GM18520 (cell line): Measurements from ENCODE around the gene GPER1.

ENCODE experiments used
- ATAC-seq: cut with Tn5 transposase; IDR thresholded peaks from one replicate; pipeline ENCODE4 v1.9.1; 2021; ENCODE audit not compliant: unreplicated experiment

The GPER1 gene

DNA sequence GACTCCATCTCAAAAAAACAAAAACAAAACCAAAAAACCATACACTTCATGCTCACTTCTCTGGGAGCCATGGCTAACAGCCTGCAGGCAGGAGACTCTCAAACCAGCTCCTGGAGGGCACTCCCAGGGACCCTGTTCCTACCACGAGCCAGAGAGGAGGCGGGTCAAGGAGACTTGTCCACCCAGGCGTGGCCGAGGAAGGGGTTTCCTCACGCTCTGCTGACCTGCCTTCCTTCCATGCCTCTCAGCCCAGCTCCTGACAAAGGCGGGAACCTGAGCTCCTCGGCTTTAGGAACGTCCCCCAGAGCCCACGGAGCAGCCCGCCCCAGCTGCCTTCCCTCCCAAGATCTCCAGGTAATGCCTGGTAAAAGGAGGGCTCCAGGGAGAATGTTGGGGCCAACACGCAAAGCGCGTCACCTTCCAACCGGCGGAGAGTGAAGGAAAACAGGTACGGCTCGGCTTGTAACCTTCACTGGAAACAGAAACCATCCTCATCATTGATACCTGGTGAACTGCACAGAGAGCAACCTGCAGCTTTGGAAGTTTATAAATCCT is 34.0 kb upstream of the GPER1 start:
- no peak for ATAC-seq

DNA sequence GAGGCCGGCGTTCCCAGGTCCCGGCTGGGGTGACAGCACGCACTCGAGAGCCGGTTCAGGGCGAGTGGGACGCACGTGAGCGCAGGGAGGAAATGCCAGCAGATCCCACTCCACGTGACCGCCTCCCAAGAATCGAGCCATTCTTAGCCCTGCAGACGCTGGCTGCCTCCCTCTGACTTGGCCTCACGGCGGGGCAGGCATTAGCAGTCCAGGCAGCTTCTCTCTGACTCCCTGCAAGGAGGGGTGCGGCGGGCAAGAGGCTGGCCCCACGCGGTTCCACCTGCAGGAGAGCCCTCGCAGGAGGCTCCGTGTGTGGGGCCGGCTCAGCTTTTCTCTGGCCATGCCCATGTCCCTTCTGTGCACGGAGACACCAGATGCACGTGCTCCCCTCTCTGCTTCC is 33.5 kb upstream of the GPER1 start:
- no peak for ATAC-seq

DNA sequence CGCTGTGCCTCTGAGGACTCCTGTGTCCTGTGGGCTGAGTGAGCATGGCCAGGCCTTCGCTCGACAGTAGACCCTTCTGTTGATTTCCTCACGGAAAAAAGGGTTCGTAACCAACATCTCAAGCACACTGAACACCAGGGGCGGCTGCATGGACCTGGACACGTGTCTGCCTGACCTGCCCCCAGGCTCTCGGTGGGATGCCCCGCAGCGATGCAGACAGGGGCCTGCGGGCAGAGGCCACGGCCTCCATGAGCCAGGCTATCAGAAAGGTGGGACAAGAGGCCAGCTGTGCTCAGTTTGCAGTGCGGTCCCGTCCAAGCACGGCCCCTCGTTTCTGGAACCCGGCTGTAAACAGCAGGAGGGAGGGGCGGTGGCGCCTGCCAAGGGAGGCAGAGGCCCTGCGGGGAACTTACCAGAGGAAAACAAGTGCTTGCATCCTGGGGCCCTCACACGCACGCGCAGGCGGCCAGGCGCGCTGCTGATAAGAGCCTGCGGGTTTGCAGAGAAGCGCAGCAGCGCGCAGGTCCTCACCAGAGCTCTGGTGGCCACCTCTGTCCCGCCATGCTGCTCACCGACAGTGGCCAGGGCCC is 33.0 kb upstream of the GPER1 start:
- ATAC-seq = no peak

DNA sequence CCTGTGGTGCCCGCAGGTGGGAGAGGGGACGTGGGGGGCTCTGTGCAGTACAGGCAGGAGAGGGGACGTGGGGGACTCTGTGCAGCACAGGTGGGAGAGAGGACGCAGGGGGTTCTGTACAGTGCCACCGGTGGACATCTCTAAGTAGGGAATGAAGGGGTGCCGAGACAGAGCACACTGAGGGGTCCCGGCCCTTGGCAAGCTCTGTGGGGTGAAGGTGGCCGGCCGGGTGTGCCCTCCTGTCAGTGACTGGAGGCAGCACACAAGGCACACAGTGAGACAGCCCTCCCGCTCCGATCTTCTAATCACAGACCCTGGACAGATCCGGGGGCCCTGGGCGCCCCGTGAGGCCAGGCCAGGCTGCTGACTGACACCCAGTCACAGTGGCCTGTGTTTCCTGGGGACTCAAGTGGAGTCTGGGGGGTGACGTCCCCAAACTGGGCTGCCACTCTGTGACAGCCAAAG is 32.4 kb upstream of the GPER1 start:
- ATAC-seq = no peak

DNA sequence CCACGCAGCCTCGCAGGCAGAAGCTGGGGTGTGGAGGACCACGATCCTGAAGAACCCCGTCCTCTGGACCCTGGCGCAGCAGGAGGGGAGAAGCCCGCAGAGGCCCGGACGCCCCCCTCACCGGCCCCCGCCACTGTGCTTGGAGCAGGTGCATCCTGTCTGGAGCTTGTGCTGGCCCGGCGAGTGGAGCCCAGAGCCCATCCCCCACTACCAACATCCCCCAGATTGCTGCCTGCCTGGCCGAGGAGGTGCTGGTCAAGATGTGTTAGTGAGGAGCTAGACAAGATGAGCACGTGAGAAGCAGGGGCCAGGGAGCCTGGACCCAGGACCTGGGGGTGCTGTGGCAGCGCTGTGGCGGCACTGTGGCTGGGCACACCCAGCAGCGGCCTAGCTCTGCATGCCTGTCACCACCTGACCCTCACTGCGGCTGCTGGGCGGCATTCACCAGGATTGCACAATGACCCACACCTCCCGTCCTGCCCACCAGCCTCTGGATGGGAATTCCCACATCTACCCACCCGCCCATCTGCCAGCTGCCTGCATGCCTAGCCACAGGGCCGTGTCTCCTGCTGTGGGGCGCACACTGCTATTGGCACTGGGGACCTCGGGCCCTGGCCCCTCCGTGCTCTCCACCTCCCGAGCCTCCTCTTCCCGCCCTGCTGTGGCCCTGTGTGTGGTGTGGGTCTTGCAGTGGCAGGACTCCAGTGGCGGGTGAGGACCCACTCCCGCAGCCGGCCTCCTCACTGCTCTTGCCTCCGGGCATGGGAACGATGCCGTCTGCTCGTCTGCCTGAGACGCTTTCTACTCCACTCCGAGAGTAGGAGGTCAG is 31.7 kb upstream of the GPER1 start:
- ATAC-seq = no peak

DNA sequence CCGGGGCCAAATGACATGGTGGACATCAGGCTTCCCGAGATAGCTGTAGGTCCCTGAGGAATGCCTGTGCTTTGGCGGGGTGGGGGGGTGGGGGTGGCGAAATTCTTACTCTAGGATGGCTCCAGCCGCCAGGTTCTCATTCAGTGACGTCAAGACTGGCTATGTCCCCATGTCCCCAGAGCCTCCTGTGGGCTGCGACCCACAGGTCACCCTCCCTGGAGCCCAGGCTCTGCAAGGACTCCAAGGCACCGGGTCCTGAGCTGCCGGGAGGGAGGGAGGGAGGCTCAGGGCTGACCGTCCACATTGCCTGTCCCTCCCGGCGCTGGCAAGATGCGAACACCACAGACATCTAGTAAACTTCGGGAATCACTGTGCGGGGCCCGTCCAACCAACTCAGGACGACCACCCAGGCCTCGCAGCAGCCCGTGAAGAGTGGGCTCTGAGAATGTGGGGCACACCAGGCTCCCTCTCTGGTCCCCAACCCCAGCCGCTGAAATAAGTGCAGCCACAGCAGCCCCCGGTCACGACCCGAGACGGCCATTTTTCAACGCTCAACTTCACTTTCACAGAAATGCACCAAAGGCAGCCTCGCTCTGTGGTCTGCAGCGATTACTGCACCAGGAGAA is 31.0 kb upstream of the GPER1 start:
- ATAC-seq = no peak

DNA sequence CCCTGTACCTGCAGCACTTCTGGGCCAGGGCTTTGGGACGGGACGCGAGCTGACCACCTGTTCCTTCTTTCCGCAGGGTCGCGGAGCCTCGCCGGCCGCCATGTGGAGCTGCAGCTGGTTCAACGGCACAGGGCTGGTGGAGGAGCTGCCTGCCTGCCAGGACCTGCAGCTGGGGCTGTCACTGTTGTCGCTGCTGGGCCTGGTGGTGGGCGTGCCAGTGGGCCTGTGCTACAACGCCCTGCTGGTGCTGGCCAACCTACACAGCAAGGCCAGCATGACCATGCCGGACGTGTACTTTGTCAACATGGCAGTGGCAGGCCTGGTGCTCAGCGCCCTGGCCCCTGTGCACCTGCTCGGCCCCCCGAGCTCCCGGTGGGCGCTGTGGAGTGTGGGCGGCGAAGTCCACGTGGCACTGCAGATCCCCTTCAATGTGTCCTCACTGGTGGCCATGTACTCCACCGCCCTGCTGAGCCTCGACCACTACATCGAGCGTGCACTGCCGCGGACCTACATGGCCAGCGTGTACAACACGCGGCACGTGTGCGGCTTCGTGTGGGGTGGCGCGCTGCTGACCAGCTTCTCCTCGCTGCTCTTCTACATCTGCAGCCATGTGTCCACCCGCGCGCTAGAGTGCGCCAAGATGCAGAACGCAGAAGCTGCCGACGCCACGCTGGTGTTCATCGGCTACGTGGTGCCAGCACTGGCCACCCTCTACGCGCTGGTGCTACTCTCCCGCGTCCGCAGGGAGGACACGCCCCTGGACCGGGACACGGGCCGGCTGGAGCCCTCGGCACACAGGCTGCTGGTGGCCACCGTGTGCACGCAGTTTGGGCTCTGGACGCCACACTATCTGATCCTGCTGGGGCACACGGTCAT is 30.3 kb upstream of the GPER1 start:
- no peak for ATAC-seq

DNA sequence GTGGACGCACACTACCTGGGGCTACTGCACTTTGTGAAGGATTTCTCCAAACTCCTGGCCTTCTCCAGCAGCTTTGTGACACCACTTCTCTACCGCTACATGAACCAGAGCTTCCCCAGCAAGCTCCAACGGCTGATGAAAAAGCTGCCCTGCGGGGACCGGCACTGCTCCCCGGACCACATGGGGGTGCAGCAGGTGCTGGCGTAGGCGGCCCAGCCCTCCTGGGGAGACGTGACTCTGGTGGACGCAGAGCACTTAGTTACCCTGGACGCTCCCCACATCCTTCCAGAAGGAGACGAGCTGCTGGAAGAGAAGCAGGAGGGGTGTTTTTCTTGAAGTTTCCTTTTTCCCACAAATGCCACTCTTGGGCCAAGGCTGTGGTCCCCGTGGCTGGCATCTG is 29.6 kb upstream of the GPER1 start:
- ATAC-seq = no peak

DNA sequence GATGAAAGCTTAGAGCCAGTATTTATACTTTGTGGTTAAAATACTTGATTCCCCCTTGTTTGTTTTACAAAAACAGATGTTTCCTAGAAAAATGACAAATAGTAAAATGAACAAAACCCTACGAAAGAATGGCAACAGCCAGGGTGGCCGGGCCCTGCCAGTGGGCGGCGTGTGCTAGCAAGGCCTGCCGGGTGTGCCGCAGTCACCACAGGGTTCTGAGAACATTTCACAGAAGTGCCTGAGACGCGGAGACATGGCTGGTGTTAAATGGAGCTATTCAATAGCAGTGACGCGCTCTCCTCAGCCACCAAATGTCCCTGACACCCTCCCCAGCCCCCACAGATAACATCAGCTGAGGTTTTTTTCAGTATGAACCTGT is 29.1 kb upstream of the GPER1 start:
- ATAC-seq = no peak

DNA sequence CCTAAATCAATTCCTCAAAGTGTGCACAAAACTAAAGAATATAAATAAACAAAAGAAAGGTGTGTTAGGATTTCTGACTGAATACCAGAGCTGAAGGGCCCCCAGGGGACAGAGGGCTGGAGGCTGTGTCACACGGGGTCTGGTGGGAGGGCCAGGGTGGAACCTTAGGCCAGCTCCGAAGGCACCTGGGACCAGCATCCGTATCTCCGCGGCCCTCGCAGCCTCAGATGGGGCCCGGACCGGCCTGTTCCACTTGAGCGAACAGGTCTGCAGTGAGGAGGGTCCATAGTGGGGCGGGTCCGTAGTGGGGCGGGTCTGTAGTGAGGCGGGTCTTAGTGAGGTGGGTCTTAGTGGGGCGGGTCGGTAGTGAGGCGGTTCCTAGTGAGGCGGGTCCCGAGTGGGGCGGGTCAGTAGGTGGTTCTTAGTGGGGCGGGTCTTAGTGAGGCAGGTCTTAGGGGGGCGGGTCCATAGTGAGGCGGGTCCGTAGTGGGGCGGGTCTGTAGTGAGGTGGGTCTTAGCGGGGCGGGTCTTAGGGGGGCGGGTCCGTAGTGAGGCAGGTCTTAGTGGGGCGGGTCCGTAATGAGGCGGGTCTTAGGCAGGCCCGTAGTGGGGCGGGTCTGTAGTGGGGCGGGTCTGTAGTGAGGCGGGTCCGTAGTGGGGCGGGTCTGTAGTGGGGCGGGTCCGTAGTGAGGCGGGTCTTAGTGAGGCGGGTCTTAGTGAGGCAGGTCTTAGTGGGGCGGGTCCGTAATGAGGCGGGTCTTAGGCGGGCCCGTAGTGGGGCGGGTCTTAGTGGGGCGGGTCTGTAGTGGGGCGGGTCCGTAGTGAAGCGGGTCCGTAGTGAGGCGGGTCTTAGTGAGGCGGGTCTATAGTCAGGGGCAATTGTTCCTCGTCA is 28.5 kb upstream of the GPER1 start:
- ATAC-seq = no peak

DNA sequence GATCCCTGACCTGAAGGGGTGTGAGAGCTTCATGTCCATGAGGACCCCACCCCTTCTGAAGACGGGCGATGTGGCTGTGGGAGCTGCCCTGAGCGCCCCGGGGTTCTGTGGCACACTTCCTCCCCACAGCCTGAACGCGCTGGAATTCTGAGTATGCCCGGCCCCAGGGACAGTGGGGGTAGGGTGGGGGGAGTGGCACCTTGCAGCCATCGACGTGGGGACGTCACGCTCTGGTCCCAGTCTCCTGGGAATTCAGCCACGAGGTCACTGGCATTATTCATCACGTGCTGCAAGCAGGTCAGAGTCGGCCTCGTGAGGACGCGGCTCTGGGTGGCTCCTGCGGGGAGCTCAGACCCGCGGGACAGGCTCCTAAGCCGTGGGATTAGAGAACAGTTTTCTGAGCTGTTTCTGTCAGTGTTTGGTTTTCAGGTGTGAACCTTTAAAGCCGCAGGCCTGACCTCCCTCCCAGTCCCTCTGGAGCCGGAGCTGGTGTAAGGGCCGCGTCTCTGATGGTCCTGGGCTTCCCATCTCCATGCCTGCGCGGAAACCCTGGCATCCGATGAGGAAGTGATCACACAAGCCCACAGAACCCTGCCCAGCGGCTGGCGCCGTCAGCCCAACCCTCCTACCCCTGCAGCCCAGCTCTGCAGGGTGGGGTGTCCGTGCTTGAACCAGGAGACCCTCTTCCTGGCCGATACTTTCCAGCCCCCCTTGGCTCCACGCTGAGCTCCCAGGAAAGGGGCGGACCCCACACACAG is 27.4 kb upstream of the GPER1 start:
- ATAC-seq = no peak

DNA sequence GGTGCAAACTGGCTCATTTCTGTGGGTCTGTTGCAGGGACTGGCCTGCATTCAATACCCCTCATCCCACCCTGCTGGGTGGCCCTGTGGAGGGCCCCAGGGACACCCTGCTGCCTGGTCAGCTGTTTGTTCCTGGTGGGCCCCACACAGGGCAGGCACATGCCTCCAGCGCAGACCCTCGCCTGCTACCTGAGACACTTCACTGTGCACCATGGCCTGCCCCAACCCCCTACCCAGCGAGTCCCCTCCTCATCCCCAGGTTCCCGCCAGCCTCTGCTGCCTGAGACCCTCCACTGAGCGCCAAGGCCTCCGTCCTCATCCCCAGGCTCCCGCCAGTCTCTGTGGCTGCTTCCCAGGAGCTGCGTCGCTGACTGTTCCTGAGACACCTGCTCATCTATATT is 26.7 kb upstream of the GPER1 start:
- no peak for ATAC-seq

DNA sequence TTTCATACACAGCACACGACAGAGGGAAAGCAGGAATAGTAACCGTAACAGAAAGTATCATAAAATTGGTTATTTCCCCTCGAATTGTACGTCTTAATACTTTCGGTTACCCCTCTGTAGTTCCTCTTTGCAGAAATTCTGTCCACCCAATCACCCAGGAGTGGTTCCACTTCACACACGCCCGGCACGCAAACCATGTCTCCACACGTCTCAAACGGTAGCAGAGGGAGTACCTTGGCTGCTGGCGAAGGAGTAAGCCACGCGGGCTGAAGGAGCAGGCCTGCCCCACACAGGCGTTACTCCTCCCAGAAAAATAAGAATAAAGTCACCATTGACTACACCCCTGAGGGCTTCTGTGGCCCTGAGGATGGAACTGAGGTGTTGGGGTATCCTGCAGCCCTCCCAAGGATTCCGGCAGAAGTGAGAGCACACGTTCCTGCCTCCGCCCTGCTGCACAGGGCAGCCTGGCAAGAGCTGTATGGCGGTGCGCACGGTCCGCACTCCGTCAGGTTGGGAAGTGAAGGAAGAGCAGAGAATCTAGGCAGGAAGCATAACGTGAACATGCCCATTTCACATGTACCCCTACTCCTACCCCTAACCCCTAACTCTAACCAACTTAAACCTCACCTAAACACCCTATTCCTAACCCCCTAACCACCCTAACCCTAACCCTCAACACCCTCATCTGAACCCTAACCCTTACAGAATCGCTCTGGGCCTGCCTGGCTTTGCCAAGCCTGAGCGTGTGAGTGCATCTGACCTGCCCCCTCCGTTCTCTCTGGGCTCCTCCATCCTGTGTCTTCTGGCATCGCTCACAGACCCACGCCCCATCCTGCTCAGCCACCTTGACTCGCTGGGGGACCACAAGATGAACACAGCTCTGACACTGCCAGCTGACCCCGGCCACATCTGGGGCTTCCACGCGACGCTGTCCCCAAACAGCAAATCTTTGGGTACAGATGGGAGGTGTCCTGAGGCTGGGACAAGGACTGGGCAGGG is 25.3 kb upstream of the GPER1 start:
- ATAC-seq = no peak

DNA sequence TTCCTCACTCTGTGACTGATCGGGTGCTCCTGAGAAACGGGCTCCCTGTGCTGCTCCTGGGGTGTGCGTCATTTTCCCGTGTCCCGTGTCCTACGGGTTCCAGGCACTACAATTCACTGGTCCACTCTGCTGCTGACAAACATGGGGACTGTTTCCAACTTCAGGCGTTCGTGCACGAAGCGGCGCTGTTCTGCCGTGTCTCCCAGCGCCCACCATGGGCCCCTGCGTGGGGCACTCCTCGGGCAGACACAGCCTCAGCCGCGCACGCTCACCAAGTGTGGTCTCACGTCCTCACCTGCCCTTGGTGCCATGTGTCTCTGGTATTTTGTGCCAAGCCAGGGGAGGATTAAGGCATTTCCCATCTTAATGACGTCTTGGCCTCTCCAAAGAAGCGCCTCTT is 24.6 kb upstream of the GPER1 start:
- no peak for ATAC-seq

DNA sequence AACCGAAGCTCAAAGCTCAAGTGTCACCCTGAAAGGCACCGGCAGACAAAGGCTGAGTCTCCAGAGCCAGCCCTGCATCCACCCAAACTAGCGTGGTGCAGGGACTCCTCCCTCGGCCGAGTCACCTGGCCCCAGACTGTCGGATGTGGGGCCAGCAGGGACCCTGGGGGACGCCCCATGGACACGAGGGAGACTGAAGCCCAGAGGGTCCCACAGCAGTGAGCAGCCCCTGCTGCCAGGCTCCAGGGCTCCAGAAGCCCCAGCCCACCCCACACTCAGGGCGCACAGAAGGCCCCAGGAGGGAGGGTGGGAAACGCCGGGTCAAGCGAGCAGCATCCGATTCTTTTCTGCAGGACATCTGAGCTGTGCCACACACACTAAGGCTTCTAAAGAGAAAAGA is 23.3 kb upstream of the GPER1 start:
- no peak for ATAC-seq

DNA sequence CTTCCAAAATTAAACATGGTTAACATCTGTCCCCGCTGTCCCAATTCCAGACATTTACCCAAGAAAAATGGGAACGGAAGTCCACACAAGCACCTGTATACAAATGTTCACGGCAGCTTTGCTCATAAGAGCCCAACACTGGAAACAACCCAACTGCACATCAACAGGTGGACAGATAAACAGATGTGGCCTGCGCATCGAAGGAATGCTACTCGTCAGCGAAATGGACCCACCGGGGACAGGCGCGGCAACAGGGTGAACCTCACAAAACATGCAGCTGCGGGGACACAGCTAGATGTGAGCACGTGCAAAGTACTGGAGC is 22.7 kb upstream of the GPER1 start:
- ATAC-seq = no peak

DNA sequence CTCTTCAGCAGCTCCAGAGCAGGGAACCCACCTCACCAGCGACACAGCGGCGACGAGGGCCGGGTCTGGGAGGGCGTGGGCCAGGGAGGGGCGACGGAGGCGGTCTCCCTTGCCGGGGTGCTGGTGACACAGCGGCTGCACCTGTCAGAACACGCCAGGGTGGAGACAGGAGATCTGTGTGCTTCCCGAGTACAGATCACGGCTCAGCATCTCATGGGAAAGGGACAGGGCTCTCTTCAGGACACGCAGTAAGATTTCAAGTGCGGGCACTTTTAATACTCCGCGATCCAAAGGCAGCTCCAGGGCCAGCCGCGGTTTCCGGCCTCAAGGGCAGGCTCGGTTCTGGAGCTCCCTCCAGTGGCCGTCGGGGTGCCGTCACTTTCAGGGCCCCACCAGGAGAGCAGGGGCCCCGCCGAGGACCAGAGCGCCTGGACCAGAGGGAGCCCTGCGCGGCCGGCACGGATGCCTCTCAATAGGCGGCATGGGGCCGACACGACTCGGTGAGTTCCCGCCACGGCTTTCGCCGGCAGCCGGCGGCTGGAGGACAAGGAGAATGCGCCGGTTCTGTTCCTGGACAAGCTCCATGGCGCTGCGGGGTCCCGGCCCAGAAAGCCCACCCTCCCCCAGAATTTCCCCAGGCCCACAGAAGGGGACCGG is 22.2 kb upstream of the GPER1 start:
- no peak for ATAC-seq

DNA sequence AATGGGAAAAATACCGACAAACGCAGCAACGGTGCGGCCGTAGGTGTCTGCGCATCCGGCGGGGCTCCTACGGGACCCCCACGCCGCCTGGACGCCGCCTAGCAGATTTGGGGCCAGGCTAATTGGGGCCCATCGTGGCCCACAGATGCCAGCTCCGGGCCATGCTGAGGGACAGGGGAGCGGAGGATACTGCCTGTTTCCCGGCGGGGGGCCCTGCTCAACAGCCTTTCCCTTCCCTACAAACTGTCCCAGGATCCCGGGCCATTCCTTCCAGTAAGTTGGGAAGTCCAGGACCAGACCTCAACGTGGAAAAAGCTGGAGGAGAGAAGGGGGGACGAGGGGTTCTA is 21.7 kb upstream of the GPER1 start:
- no peak for ATAC-seq
